T-helper 1 cell treated with Interleukin-12 subunit alpha and Interleukin-12 subunit beta and Interleukin-4 antibody, amounts not matched to agents 30 ng/mL and 1 ng/mL, for 36 hours (primary cell): ENCODE results near the gene TLDC2. TPM values are rescaled to one million over a fixed set of nuclear protein-coding genes. Genes with fewer than 3 reads are reported as not detected.
"Not testable (repeated sequence)": the region's sequence is repeated elsewhere in the genome, so short reads cannot be mapped to it uniquely, and the experiment has no call there.

Source experiments
- intact Hi-C: fragments of 100-400 bp; cut with micrococcal nuclease; formaldehyde crosslinking; loops from one replicate; pipeline ENCODE4 v1.15.1; 2024
- total RNA-seq: library from RNA; stranded (reverse); gene quantifications from 2 replicates; pipeline ENCODE4 v1.2.3, GENCODE V29; 2022

TLDC2 gene
- total RNA-seq, 1 donor from 2014 or later, result not detected

- intact Hi-C loops, result no loop called here
These were observed 9.1 kb upstream of the TLDC2 start for GRCh38 chr20:36866681-36867495.

GRCh38 chr20:36871640-36872570, 4.0 kb upstream of the TLDC2 start:
- intact Hi-C loops, result no loop called here

GRCh38 chr20:36872852-36873251, 3.1 kb upstream of the TLDC2 start:
- intact Hi-C loops, result no loop called here

- intact Hi-C loops, result no loop called here
These were observed 2.3 kb upstream of the TLDC2 start for GRCh38 chr20:36873498-36874189.

GRCh38 chr20:36875093-36875492, 845 bp upstream of the TLDC2 start:
- intact Hi-C loops, result not testable (repeated sequence)

GRCh38 chr20:36876473-36876833, 515 bp downstream of the TLDC2 start:
- intact Hi-C loops, result no loop called here

GRCh38 chr20:36878941-36879340, 3.0 kb downstream of the TLDC2 start:
- intact Hi-C loops, result no loop called here

- intact Hi-C loops, result loop anchor here (10.0 kb wide), 1 partner anchor 76 kb away; no protein-coding TSS in a partner anchor
These were observed 4.9 kb downstream of the TLDC2 start for GRCh38 chr20:36880741-36881250.

GRCh38 chr20:36881331-36881730, 5.4 kb downstream of the TLDC2 start:
- intact Hi-C loops, result loop anchor here (10.0 kb wide), 1 partner anchor 77 kb away; no protein-coding TSS in a partner anchor

- intact Hi-C loops, result loop anchor here (10.0 kb wide), 1 partner anchor 77 kb away; no protein-coding TSS in a partner anchor
These were observed 6.0 kb downstream of the TLDC2 start for GRCh38 chr20:36881888-36882287.

- intact Hi-C loops, result loop anchor here (10.0 kb wide), 1 partner anchor 79 kb away; no protein-coding TSS in a partner anchor
These were observed 8.1 kb downstream of the TLDC2 start for GRCh38 chr20:36883977-36884535.

GRCh38 chr20:36885356-36885755, 9.4 kb downstream of the TLDC2 start:
- intact Hi-C loops, result loop anchor here (5.0 to 10.0 kb wide), 2 partner anchors 81 to 138 kb away; partner anchors contain the start of gene NDRG3

- intact Hi-C loops, result loop anchor here (1.0 to 10.0 kb wide), 4 partner anchors 82 to 275 kb away; partner anchors contain the start of genes DSN1 and NDRG3
These were observed 11.2 kb downstream of the TLDC2 start for GRCh38 chr20:36886859-36887751.

GRCh38 chr20:36887752-36888090, 11.8 kb downstream of the TLDC2 start:
- intact Hi-C loops, result loop anchor here (1.0 to 10.0 kb wide), 4 partner anchors 83 to 275 kb away; partner anchors contain the start of genes DSN1 and NDRG3

- intact Hi-C loops, result loop anchor here (5.0 to 10.0 kb wide), 2 partner anchors 84 to 142 kb away; partner anchors contain the start of gene NDRG3
These were observed 13.1 kb downstream of the TLDC2 start for GRCh38 chr20:36888880-36889516.

GRCh38 chr20:36890586-36890985, 14.6 kb downstream of the TLDC2 start:
- intact Hi-C loops, result no loop called here

- intact Hi-C loops, result no loop called here
These were observed 15.3 kb downstream of the TLDC2 start for GRCh38 chr20:36891211-36891610.

GRCh38 chr20:36893801-36894200, 17.9 kb downstream of the TLDC2 start:
- intact Hi-C loops, result no loop called here

- intact Hi-C loops, result no loop called here
These were observed 19.1 kb downstream of the TLDC2 start for GRCh38 chr20:36895036-36895435.
